ENCODE measurements around the gene CLNK. TPM values are rescaled to one million over a fixed set of nuclear protein-coding genes. Genes with fewer than 3 reads are reported as not detected.
A peak's percentile ranks its signal among the peaks of the same experiment; 100 is the strongest.

The CLNK gene
- polyA plus RNA-seq, 3 donors, result not detected

- H2AFZ ChIP-seq (ENCODE audit: insufficient read depth, low read depth, low read length, poor library complexity, severe bottlenecking), result no peak overlapping the region
- Mint-ChIP-seq H3K36me3 (no peaks in the 10 kb centered on the region), H3K27me3 (ENCODE audit: low read depth in 3 of 3) (peaks cover 0 to 2% (median 0%) of the 10 kb centered on the region in 3 donors), H3K27ac (no peak overlapping the region), H3K4me3 (no peak overlapping the region), H3K9me3 (peaks cover 2 to 23% (median 15%) of the 10 kb centered on the region in 7 donors), H3K4me1 (no peaks in the 10 kb centered on the region)
- H3K4me2 ChIP-seq (replicated peaks; ENCODE audit: extremely low read depth, low read length, poor library complexity, severe bottlenecking), result no peak overlapping the region
- no peaks in the 10 kb centered on the region for H3K27me3 ChIP-seq (ENCODE audit: control insufficient read depth in 2 of 2, insufficient read depth in 2 of 2, low read length in 2 of 2)
- DNase-seq, result no peak
- H3K9ac ChIP-seq (ENCODE audit: insufficient read depth, low read length, poor library complexity, severe bottlenecking), result no peak overlapping the region
- H4K20me1 ChIP-seq (ENCODE audit: insufficient read depth, low read length), result no peaks in the 10 kb centered on the region
- no peaks in the 10 kb centered on the region for H3K4me1 ChIP-seq (ENCODE audit: control insufficient read depth in 1 of 2, insufficient read depth in 2 of 2, low read length in 2 of 2)
- intact Hi-C loops (cut with micrococcal nuclease), result no loop called here
- H3K9me3 ChIP-seq (replicated peaks in 1 of 2; ENCODE audit: control insufficient read depth in 1 of 2, insufficient read depth in 1 of 2, low read length in 2 of 2), result peaks cover 5 to 12% of the 10 kb centered on the region in 2 donors
- no peak overlapping the region for H3K4me3 ChIP-seq (replicated peaks in 1 of 3; ENCODE audit: low read depth in 2 of 3, low read length in 3 of 3)
- H3K27ac ChIP-seq (ENCODE audit: low read depth in 1 of 2, low read length in 2 of 2), result no peak overlapping the region
- no peak for TF ChIP-seq CTCF (IDR thresholded peaks at IDR 0.05)
- WGBS (ENCODE audit: insufficient coverage), result 92% methylated on average over 4 of the region's 6 CpGs
- H3K36me3 ChIP-seq (replicated peaks in 1 of 2; ENCODE audit: control insufficient read depth in 1 of 2, insufficient read depth in 2 of 2, low read length in 2 of 2), result no peaks in the 10 kb centered on the region
- H3K79me2 ChIP-seq (ENCODE audit: insufficient read depth, low read length), result no peaks in the 10 kb centered on the region
Measured at GRCh38 chr4:10500776-10501175, 183.8 kb downstream of the CLNK start.

- Mint-ChIP-seq H3K4me3 (no peak overlapping the region), H3K9me3 (peaks cover 0 to 2% (median 0%) of the 10 kb centered on the region in 7 donors), H3K27me3 (ENCODE audit: low read depth in 3 of 3) (peaks cover 0 to 2% (median 0%) of the 10 kb centered on the region in 3 donors), H3K4me1 (no peaks in the 10 kb centered on the region), H3K36me3 (no peaks in the 10 kb centered on the region), H3K27ac (peak overlapping the region in 1 of 7 donors; percentile 42)
- DNase-seq, result no peak
- Histone ChIP-seq H3K27ac (ENCODE audit: low read depth in 1 of 2, low read length in 2 of 2) (no peak overlapping the region), H3K79me2 (ENCODE audit: insufficient read depth, low read length) (no peaks in the 10 kb centered on the region), H3K4me3 (replicated peaks in 1 of 3; ENCODE audit: low read depth in 2 of 3, low read length in 3 of 3) (no peak overlapping the region), H3K27me3 (ENCODE audit: control insufficient read depth in 2 of 2, insufficient read depth in 2 of 2, low read length in 2 of 2) (no peaks in the 10 kb centered on the region), H4K20me1 (ENCODE audit: insufficient read depth, low read length) (no peaks in the 10 kb centered on the region), H3K9ac (ENCODE audit: insufficient read depth, low read length, poor library complexity, severe bottlenecking) (no peak overlapping the region), H3K36me3 (replicated peaks in 1 of 2; ENCODE audit: control insufficient read depth in 1 of 2, insufficient read depth in 2 of 2, low read length in 2 of 2) (no peaks in the 10 kb centered on the region), H3K4me2 (replicated peaks; ENCODE audit: extremely low read depth, low read length, poor library complexity, severe bottlenecking) (no peak overlapping the region), H3K9me3 (replicated peaks in 1 of 2; ENCODE audit: control insufficient read depth in 1 of 2, insufficient read depth in 1 of 2, low read length in 2 of 2) (no peaks in the 10 kb centered on the region), H2AFZ (ENCODE audit: insufficient read depth, low read depth, low read length, poor library complexity, severe bottlenecking) (no peak overlapping the region), H3K4me1 (ENCODE audit: control insufficient read depth in 1 of 2, insufficient read depth in 2 of 2, low read length in 2 of 2) (no peaks in the 10 kb centered on the region)
- no peak for TF ChIP-seq CTCF (IDR thresholded peaks at IDR 0.05)
- 76% methylated on average over 4 of the region's 4 CpGs for WGBS (ENCODE audit: insufficient coverage)
- intact Hi-C loops (cut with micrococcal nuclease), result no loop called here
Measured at GRCh38 chr4:10496200-10496599, 188.4 kb downstream of the CLNK start.
